GM10248 (cell line): ENCODE data around the gene TMCO4.

Source experiments
- CTCF ChIA-PET: fragments of 300-600 bp; sonication (Branson Sonifier 250); formaldehyde crosslinking; extraction: SDS; loops from one replicate; lab custom pipeline; 2021; ENCODE audit warnings: antibody characterized with exemption; lab: Yijun Ruan, JAX
- POLR2A ChIA-PET: fragments of 350-650 bp; sonication (Branson Sonifier 250); formaldehyde crosslinking; extraction: SDS; loops from one replicate; lab custom pipeline; 2020; ENCODE audit warnings: antibody characterized with exemption; lab: Yijun Ruan, JAX
- DNase-seq: peaks from one replicate; pipeline ENCODE4 v3.0.0; 2012; ENCODE audit errors: extremely low spot score
- TF ChIP-seq, protein P1 (sequence below): IDR thresholded peaks from 2 replicates; pipeline ENCODE4 v1.5.1; 2012; ENCODE audit warnings: mild to moderate bottlenecking, low read depth; ENCODE audit errors: extremely low read depth, missing control alignments, control extremely low read depth

Gene TMCO4

DNA sequence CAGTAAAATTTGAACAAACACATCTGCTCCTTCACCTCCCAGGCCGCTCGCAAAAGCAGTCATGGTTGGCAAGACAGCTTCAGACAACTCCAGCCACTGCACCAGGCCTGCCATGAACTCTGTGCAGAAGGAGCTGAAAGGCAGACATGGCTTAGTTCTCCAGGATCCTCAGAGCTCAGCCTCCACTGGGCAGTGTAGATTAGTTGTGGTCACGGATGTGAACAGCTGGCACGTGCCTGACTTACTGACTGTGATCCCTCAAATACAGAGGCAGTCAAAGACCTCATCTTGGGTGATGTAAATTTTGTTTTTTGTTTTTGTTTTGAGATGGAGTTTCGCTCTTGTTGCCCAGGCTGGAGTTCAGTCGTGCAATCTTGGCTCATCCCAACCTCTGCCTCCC lies 28.4 kb downstream of the TMCO4 start:
- POLR2A ChIA-PET, result no interaction called here

DNA sequence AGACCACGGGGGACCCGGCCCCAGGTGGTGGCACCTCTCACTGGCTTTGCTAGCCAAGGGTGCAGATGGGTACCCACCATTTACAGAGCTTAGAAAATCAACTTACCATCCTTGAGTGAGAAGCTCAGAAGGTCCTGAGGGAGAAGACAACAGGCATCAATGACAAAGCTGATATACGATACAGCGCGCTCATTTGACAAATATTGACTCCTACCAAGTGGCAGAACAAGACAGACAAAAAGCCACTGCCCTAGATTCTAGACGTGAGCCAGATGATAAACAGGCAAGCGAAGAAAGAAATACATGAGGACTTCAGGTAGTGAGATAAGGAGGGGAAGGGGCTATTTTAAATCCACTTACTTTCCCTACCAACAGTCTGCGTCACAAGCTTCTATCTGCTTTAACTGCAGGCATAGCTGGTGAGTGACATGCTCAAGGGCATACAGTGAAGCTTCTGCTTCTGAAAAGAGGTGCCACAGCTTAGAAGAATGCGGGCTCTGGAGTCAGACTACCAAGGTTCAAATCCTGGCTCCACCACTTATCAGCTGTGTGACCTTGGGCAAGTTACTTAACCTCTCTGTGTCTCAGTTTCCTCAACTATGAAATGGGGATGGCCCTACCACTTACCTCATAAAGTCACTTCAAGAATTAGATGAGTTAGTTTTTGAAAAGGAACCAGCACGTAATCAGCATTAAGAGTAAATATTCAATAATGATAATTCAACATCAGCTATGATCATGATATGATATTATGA lies 29.1 kb downstream of the TMCO4 start:
- ChIA-PET CTCF (interaction anchor here (0.8 to 2.5 kb wide), 3 partner anchors 9 to 20 kb away, joined by 3 to 12 read pairs (median 5); no protein-coding TSS in a partner anchor), POLR2A (no interaction called here)
- TF ChIP-seq, protein P1, sequence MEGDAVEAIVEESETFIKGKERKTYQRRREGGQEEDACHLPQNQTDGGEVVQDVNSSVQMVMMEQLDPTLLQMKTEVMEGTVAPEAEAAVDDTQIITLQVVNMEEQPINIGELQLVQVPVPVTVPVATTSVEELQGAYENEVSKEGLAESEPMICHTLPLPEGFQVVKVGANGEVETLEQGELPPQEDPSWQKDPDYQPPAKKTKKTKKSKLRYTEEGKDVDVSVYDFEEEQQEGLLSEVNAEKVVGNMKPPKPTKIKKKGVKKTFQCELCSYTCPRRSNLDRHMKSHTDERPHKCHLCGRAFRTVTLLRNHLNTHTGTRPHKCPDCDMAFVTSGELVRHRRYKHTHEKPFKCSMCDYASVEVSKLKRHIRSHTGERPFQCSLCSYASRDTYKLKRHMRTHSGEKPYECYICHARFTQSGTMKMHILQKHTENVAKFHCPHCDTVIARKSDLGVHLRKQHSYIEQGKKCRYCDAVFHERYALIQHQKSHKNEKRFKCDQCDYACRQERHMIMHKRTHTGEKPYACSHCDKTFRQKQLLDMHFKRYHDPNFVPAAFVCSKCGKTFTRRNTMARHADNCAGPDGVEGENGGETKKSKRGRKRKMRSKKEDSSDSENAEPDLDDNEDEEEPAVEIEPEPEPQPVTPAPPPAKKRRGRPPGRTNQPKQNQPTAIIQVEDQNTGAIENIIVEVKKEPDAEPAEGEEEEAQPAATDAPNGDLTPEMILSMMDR, result no peak

More for the DNA sequence above, 28.4 kb downstream of the TMCO4 start:
- CTCF ChIA-PET, result interaction anchor here (0.8 to 2.5 kb wide), 2 partner anchors 10 to 18 kb away, joined by 3 to 12 read pairs; no protein-coding TSS in a partner anchor
- TF ChIP-seq, protein P1, result no peak
- no peak for DNase-seq

DNA sequence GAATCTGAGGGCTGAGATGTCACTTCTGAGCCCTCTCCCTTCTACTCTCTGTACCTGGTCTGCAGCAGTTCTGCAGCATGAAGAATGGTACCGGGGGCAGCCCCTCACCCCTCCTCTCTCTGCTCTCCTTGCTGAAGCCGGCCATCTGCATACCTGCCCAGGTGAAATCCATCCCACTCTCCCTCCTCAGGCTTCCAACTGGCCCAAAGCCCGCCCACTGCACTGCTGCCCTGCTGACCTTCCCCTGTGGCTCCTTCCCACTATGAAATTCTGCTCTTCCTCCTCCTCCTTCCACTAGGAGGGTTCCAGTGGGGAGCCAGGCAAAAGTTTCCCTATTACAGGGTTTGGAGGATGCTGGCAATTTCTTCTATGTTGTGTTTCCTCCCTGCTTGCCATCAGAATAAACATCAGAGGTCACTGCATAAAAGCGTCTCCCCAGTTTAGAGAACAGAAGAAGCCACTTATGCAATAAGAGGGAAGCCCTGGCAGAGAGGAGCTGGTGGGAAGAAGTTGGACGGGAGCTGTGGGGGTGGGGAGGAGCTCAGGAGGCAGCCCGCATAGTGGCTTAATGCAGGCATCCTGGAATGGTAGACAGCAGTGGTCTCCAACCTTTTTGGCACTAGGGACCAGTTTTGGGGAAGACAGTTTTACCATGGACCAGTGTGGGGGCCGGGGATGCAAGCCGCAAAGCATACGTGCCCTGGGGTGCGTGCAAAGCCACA lies 30.3 kb downstream of the TMCO4 start:
- ChIA-PET CTCF (interaction anchor here (1.4 to 2.5 kb wide), 2 partner anchors 8 to 21 kb away, joined by 5 to 12 read pairs; no protein-coding TSS in a partner anchor), POLR2A (no interaction called here)
- DNase-seq, result no peak
- TF ChIP-seq, protein P1, result no peak

More for the DNA sequence above, 29.1 kb downstream of the TMCO4 start:
- no peak for DNase-seq

DNA sequence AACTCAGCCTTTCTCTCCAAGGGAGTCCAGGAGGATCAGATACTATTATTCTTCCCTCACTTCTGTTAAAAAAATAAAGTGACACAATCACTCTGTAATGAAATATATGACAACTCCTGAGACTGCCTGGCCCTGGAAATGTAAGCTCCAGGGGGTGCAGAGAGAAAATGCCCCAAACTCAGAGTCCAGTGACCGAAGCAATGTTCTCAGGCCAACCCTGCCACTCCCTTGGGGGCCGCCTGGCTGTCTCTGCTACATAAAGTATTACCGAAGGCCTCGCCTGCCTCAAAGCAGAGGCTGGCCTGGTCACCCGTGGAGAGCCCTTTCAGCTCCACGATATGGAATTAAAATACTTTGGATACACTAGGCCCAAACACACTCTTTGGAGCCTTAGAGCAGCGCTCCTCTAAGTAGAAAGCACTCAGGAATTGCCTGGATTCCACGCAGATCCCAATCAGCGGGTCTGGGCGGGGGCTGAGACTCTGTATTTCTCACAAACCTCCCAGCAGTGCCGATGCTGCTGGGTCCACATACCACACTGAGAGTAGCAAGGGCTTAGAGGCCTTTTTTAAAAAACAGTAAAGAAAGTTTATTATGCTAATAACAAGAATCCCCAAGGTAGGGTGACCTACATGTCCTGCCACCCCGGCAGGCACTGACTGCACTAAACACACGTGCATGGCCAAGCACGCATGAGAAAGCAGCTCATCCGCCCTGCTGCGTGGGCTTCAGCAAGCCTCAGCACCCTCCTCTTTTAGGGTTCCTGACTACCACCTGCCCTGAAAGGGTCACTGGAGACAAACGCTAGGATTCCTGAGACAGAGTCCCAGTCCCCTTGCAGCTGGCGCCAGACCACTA lies 31.1 kb downstream of the TMCO4 start:
- TF ChIP-seq, protein P1, result no peak
- ChIA-PET POLR2A (no interaction called here), CTCF (no interaction called here)
- DNase-seq, result no peak

DNA sequence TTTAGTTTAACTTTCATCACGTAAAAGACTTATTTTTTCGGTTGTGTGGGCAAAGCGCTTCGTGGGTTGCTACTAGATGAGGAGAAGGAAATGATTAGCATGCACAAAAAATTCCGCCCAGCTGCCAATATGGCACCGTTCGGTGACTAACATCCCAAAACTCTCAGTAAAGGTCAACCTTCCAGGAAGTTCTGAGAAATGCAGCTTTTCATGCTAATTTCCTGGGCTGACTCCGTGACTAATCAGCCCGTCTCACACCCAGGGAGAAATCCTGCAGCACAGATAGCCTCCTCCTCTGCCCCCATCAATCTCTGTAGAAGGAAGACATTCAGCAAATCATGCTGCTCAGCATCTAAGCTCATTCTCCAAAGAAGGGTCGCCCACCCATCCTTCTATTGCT lies 34.1 kb downstream of the TMCO4 start:
- CTCF ChIA-PET, result interaction anchor here (1.2 kb wide), 1 partner anchor 48 kb away, joined by 3 read pairs; no protein-coding TSS in a partner anchor
- TF ChIP-seq, protein P1, result no peak
- no peak for DNase-seq
- POLR2A ChIA-PET, result no interaction called here

DNA sequence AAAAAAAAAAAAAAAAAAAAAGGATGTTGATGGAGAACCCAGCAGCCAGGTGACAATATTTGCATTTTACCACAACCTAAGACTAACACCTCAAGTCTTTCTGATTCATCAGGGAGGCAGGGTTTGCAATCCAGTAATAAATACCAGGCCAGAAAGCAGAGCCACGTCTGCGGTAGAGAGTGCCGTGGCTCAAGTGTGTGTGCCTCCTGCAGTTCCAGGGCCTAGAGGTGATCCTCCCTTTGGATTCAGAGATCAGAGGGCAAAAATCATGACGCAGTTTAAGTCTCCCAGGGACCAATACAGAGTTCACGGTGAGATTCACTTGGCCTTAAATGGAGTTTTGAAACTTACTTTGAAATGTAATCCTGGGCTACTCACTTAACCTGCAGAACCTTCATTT lies 34.9 kb downstream of the TMCO4 start:
- POLR2A ChIA-PET, result no interaction called here
- no peak for DNase-seq
- CTCF ChIA-PET, result interaction anchor here (1.0 kb wide), 1 partner anchor 8 kb away, joined by 4 read pairs; no protein-coding TSS in a partner anchor

More for the DNA sequence above, 34.9 kb downstream of the TMCO4 start:
- TF ChIP-seq, protein P1, result no peak
